MCF 10A (cell line): ENCODE measurements around the gene PLCL1. TPM values are rescaled to one million over a fixed set of nuclear protein-coding genes. Genes with fewer than 3 reads are reported as not detected.

Experiments
- BruUV-seq: library from RNA; stranded (reverse); fragments of 400-500 nt; replicated peaks from 2 replicates; lab custom pipeline; 2021; lab: Mats Ljungman, UMichigan
- CTCF ChIA-PET: fragments of 300-600 bp; sonication (Branson Sonifier 250); formaldehyde crosslinking; extraction: SDS; loops from one replicate; lab custom pipeline; 2021; ENCODE audit warnings: antibody characterized with exemption, inconsistent platforms; lab: Yijun Ruan, JAX
- POLR2A ChIA-PET: fragments of 300-600, 350-650 bp; sonication (Branson Sonifier 250); formaldehyde crosslinking; extraction: SDS; loops from one replicate; lab custom pipeline; 2020; ENCODE audit warnings: antibody characterized with exemption, inconsistent platforms; lab: Yijun Ruan, JAX
- DNase-seq: peaks from one replicate; pipeline ENCODE4 v3.0.0-alpha.2; 2018; ENCODE audit not compliant: unreplicated experiment
- H3K27ac Mint-ChIP-seq: one replicate; pipeline ENCODE4 v1.8.0; 2022; ENCODE audit warnings: mild to moderate bottlenecking, low read depth, mixed read lengths; ENCODE audit not compliant: unreplicated experiment
- H3K27me3 Mint-ChIP-seq: one replicate; pipeline ENCODE4 v1.8.0; 2022; ENCODE audit warnings: mixed read lengths; ENCODE audit not compliant: insufficient read depth, unreplicated experiment
- H3K36me3 Mint-ChIP-seq: one replicate; pipeline ENCODE4 v1.8.0; 2022; ENCODE audit warnings: mild to moderate bottlenecking, moderate library complexity, mixed read lengths; ENCODE audit not compliant: insufficient read depth, unreplicated experiment
- H3K4me1 Mint-ChIP-seq: one replicate; pipeline ENCODE4 v1.8.0; 2022; ENCODE audit warnings: mixed read lengths; ENCODE audit not compliant: insufficient read depth, unreplicated experiment
- H3K4me3 Mint-ChIP-seq: one replicate; pipeline ENCODE4 v1.8.0; 2022; ENCODE audit warnings: mild to moderate bottlenecking, moderate library complexity, mixed read lengths; ENCODE audit not compliant: unreplicated experiment
- H3K9me3 Mint-ChIP-seq: one replicate; pipeline ENCODE4 v1.8.0; 2022; ENCODE audit warnings: mixed read lengths; ENCODE audit not compliant: unreplicated experiment
- intact Hi-C: fragments of 100-400 bp; cut with micrococcal nuclease; formaldehyde crosslinking; loops from 2 replicates; pipeline ENCODE4 v1.14.1; 2022
- total RNA-seq: library from RNA; stranded (reverse); gene quantifications from 2 replicates; pipeline ENCODE4 v1.2.3, GENCODE V29; 2022
- TF ChIP-seq, protein P1 (sequence below): fragments of 200-600 bp; IDR thresholded peaks from one replicate; pipeline ENCODE4 v1.8.0; 2022; ENCODE audit warnings: antibody characterized with exemption, mild to moderate bottlenecking; ENCODE audit not compliant: unreplicated experiment

The PLCL1 gene
- total RNA-seq, 1 experiment from 2014 or later: 0.12 TPM

GRCh38 chr2:198072655-198073054 lies 268.3 kb downstream of the PLCL1 start:
- Mint-ChIP-seq H3K9me3 (no peaks in the 10 kb centered on the region), H3K4me1 (no peaks in the 10 kb centered on the region), H3K36me3 (no peaks in the 10 kb centered on the region), H3K27ac (no peak overlapping the region), H3K27me3 (no peaks in the 10 kb centered on the region), H3K4me3 (no peak overlapping the region)
- TF ChIP-seq, protein P1, sequence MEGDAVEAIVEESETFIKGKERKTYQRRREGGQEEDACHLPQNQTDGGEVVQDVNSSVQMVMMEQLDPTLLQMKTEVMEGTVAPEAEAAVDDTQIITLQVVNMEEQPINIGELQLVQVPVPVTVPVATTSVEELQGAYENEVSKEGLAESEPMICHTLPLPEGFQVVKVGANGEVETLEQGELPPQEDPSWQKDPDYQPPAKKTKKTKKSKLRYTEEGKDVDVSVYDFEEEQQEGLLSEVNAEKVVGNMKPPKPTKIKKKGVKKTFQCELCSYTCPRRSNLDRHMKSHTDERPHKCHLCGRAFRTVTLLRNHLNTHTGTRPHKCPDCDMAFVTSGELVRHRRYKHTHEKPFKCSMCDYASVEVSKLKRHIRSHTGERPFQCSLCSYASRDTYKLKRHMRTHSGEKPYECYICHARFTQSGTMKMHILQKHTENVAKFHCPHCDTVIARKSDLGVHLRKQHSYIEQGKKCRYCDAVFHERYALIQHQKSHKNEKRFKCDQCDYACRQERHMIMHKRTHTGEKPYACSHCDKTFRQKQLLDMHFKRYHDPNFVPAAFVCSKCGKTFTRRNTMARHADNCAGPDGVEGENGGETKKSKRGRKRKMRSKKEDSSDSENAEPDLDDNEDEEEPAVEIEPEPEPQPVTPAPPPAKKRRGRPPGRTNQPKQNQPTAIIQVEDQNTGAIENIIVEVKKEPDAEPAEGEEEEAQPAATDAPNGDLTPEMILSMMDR: no peak
- intact Hi-C loops: no loop called here
- CTCF ChIA-PET: no interaction called here
- BruUV-seq: no TSS peak
- POLR2A ChIA-PET: no interaction called here
- DNase-seq: no peak

DNA sequence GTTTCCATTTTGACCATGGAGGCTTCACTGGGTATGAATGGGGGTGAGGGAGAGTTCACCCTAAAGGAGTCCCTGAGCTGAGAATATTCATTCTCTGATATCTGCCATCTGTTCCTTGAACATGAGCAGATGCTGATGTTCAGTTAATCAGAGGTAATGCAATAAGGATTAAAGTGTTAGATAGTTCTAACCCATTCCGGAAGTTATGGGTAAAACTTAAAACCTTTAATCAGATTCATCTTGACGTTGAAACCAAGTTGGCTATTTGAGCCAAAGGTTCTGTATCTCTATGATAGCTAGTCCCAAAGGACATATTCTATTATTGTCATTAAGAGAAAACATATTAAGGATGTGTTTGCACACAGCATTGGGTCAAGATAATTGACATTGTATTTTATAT lies 268.9 kb downstream of the PLCL1 start:
- DNase-seq: no peak
- ChIA-PET CTCF (no interaction called here), POLR2A (no interaction called here)
- Mint-ChIP-seq H3K27me3 (no peaks in the 10 kb centered on the region), H3K27ac (no peak overlapping the region), H3K9me3 (no peaks in the 10 kb centered on the region), H3K4me3 (no peak overlapping the region), H3K4me1 (no peaks in the 10 kb centered on the region), H3K36me3 (no peaks in the 10 kb centered on the region)
- TF ChIP-seq, protein P1: no peak
- intact Hi-C loops: no loop called here
- no TSS peak for BruUV-seq

GRCh38 chr2:198077477-198077876 lies 273.1 kb downstream of the PLCL1 start:
- no TSS peak for BruUV-seq
- ChIA-PET POLR2A (no interaction called here), CTCF (no interaction called here)
- H3K9me3 Mint-ChIP-seq: no peaks in the 10 kb centered on the region
- DNase-seq: no peak
- intact Hi-C loops: no loop called here
- H3K4me3 Mint-ChIP-seq: no peak overlapping the region
- H3K27ac Mint-ChIP-seq: no peak overlapping the region
- TF ChIP-seq, protein P1: no peak
- H3K36me3 Mint-ChIP-seq: no peaks in the 10 kb centered on the region
- no peaks in the 10 kb centered on the region for H3K27me3 Mint-ChIP-seq
- H3K4me1 Mint-ChIP-seq: no peaks in the 10 kb centered on the region

DNA sequence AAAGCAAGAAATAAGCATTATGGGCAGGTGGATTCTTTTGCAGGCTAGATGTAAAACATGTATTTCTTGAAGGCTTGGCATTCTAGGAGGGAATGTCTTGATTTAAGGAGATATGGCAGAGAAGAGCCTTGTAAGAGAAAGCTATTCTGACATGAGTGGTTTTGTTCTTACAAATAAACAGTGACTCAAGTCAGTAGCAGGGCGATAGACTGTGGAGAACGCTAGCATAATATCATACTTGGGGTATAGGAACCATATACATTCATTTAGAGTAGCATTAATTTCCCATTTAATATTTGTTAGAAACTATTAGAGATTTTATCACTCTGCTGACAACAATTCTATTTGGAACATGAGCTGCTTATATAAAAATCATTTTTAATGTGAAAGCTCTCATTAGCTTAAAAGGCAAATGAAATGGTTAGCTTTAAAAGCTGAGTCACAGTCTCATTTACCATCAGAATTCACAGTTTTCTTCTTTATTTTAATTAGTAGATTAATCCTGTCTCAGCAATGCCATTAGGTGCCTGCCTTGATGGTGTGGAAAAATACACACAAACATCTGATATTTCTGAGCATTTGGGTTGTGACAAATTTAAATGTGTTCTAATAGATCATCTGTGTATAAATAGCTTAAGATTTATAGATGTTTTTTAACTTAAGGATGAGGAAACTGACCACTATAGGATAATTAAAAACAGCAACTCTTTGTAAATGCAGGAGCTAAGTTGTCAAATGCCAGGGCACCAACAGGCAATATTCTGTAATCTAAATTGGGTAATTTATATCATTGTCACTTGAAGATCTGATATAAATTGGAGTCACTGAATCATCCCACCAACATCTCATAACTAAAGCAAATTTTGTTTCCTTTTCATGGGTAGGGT lies 276.7 kb downstream of the PLCL1 start:
- no peaks in the 10 kb centered on the region for H3K4me1 Mint-ChIP-seq
- no peak overlapping the region for H3K4me3 Mint-ChIP-seq
- no peaks in the 10 kb centered on the region for H3K36me3 Mint-ChIP-seq
- ChIA-PET CTCF (interaction anchor here (0.5 to 1.2 kb wide), 2 partner anchors 46 to 1176 kb away, joined by 3 to 6 read pairs; no protein-coding TSS in a partner anchor), POLR2A (interaction anchor here (0.7 kb wide), 1 partner anchor 41 kb away, joined by 3 read pairs; no protein-coding TSS in a partner anchor)
- no TSS peak for BruUV-seq
- DNase-seq: no peak
- H3K9me3 Mint-ChIP-seq: no peaks in the 10 kb centered on the region
- TF ChIP-seq, protein P1: no peak
- intact Hi-C loops: no loop called here
- no peaks in the 10 kb centered on the region for H3K27me3 Mint-ChIP-seq
- H3K27ac Mint-ChIP-seq: no peak overlapping the region
